ENCODE results near the gene RUSF1.
A peak's percentile ranks its signal among the peaks of the same experiment; 100 is the strongest.

RUSF1 gene

GRCh38 chr16:31471241-31471874, 36.8 kb downstream of the RUSF1 start:
- DNase-seq (ENCODE audit: low spot score): no peak
- no peak for TF ChIP-seq CTCF (IDR thresholded peaks at IDR 0.05; ENCODE audit: extremely low read depth, missing control alignments)

GRCh38 chr16:31470615-31471014, 37.6 kb downstream of the RUSF1 start:
- TF ChIP-seq CTCF (IDR thresholded peaks at IDR 0.05; ENCODE audit: extremely low read depth, missing control alignments): no peak
- DNase-seq (ENCODE audit: low spot score): no peak

GRCh38 chr16:31467858-31468257, 40.3 kb downstream of the RUSF1 start:
- TF ChIP-seq CTCF (IDR thresholded peaks at IDR 0.05; ENCODE audit: extremely low read depth, missing control alignments): no peak
- no peak for DNase-seq (ENCODE audit: low spot score)

GRCh38 chr16:31467151-31467773, 40.9 kb downstream of the RUSF1 start:
- DNase-seq (ENCODE audit: low spot score): peak; percentile 30
- no peak for TF ChIP-seq CTCF (IDR thresholded peaks at IDR 0.05; ENCODE audit: extremely low read depth, missing control alignments)

- no peak for TF ChIP-seq CTCF (IDR thresholded peaks at IDR 0.05; ENCODE audit: extremely low read depth, missing control alignments)
- no peak for DNase-seq (ENCODE audit: low spot score)
Observed at GRCh38 chr16:31466381-31466841, 41.8 kb downstream of the RUSF1 start.

- peak; percentile 9 for DNase-seq (ENCODE audit: low spot score)
- TF ChIP-seq CTCF (IDR thresholded peaks at IDR 0.05; ENCODE audit: extremely low read depth, missing control alignments): no peak
Observed at GRCh38 chr16:31465788-31466370, 42.3 kb downstream of the RUSF1 start.

- no peak for TF ChIP-seq CTCF (IDR thresholded peaks at IDR 0.05; ENCODE audit: extremely low read depth, missing control alignments)
- DNase-seq (ENCODE audit: low spot score): no peak
Observed at GRCh38 chr16:31464781-31465260, 43.4 kb downstream of the RUSF1 start.
